ENCODE results near the gene PRDM2. TPM values are rescaled to one million over a fixed set of nuclear protein-coding genes. Genes with fewer than 3 reads are reported as not detected.
"Not testable (repeated sequence)": the region's sequence is repeated elsewhere in the genome, so short reads cannot be mapped to it uniquely, and the experiment has no call there.

The PRDM2 gene
- total and polyA plus RNA-seq, 4 donors, result 16.1 to 52.0 (median 28.5) TPM

- peak in 2 of 3 donors; percentile 36 to 67 for DNase-seq
- Histone ChIP-seq H3K4me3 (no peak overlapping the region), H3K4me1 (ENCODE audit: control insufficient read depth in 5 of 5, insufficient read depth in 5 of 5, low read length in 5 of 5) (peaks cover 0 to 13% (median 0%) of the 10 kb centered on the region in 5 donors), H3K27me3 (ENCODE audit: control insufficient read depth in 3 of 3, insufficient read depth in 3 of 3, low read length in 2 of 3) (no peaks in the 10 kb centered on the region), H3K9ac (ENCODE audit: insufficient read depth in 1 of 2, low read length in 2 of 2) (no peak overlapping the region), H3K27ac (ENCODE audit: low read depth in 1 of 2, low read length in 1 of 2) (no peak overlapping the region), H3K9me3 (ENCODE audit: control insufficient read depth in 4 of 4, insufficient read depth in 3 of 4, low read length in 3 of 4) (no peaks in the 10 kb centered on the region), H3K36me3 (ENCODE audit: control insufficient read depth in 4 of 4, insufficient read depth in 4 of 4, low read length in 4 of 4) (no peaks in the 10 kb centered on the region)
- ATAC-seq (ENCODE audit: insufficient read depth, low FRiP score), result no peak
- WGBS, 2 donors, result 81 to 90% methylated on average over 3 of the region's 3 CpGs
- no peak for TF ChIP-seq CTCF (IDR thresholded peaks at IDR 0.05; ENCODE audit: control extremely low read depth, extremely low read depth)
Observed at GRCh38 chr1:13707164-13707563, 7.2 kb downstream of the PRDM2 start.

- Histone ChIP-seq H3K27me3 (ENCODE audit: control insufficient read depth in 3 of 3, insufficient read depth in 3 of 3, low read length in 2 of 3) (no peaks in the 10 kb centered on the region), H3K27ac (ENCODE audit: low read depth in 1 of 2, low read length in 1 of 2) (no peak overlapping the region), H3K9me3 (ENCODE audit: control insufficient read depth in 4 of 4, insufficient read depth in 3 of 4, low read length in 3 of 4) (no peaks in the 10 kb centered on the region), H3K4me3 (no peak overlapping the region), H3K9ac (ENCODE audit: insufficient read depth in 1 of 2, low read length in 2 of 2) (no peak overlapping the region), H3K4me1 (ENCODE audit: control insufficient read depth in 5 of 5, insufficient read depth in 5 of 5, low read length in 5 of 5) (peaks cover 0 to 8% (median 0%) of the 10 kb centered on the region in 5 donors), H3K36me3 (ENCODE audit: control insufficient read depth in 4 of 4, insufficient read depth in 4 of 4, low read length in 4 of 4) (no peaks in the 10 kb centered on the region)
- 70 to 84% methylated on average over 10 of the region's 10 CpGs for WGBS, 2 donors
- no peak for DNase-seq
- ATAC-seq (ENCODE audit: insufficient read depth, low FRiP score), result no peak
- TF ChIP-seq CTCF (IDR thresholded peaks at IDR 0.05; ENCODE audit: control extremely low read depth, extremely low read depth), result no peak
Observed at GRCh38 chr1:13708380-13708982, 8.5 kb downstream of the PRDM2 start.

GRCh38 chr1:13710086-13710485 is 10.1 kb downstream of the PRDM2 start:
- Histone ChIP-seq H3K27me3 (ENCODE audit: control insufficient read depth in 3 of 3, insufficient read depth in 3 of 3, low read length in 2 of 3) (no peaks in the 10 kb centered on the region), H3K9ac (ENCODE audit: insufficient read depth in 1 of 2, low read length in 2 of 2) (no peak overlapping the region), H3K4me1 (ENCODE audit: control insufficient read depth in 5 of 5, insufficient read depth in 5 of 5, low read length in 5 of 5) (no peaks in the 10 kb centered on the region), H3K9me3 (ENCODE audit: control insufficient read depth in 4 of 4, insufficient read depth in 3 of 4, low read length in 3 of 4) (no peaks in the 10 kb centered on the region), H3K27ac (ENCODE audit: low read depth in 1 of 2, low read length in 1 of 2) (no peak overlapping the region), H3K4me3 (no peak overlapping the region), H3K36me3 (ENCODE audit: control insufficient read depth in 4 of 4, insufficient read depth in 4 of 4, low read length in 4 of 4) (no peaks in the 10 kb centered on the region)
- DNase-seq, result no peak
- no peak for ATAC-seq (ENCODE audit: insufficient read depth, low FRiP score)
- no peak for TF ChIP-seq CTCF (IDR thresholded peaks at IDR 0.05; ENCODE audit: control extremely low read depth, extremely low read depth)
- WGBS, 2 donors, result 74 to 93% methylated on average over 2 of the region's 2 CpGs

GRCh38 chr1:13714851-13715250 is 14.9 kb downstream of the PRDM2 start:
- ATAC-seq (ENCODE audit: insufficient read depth, low FRiP score) (no peak), DNase-seq (peak in 1 of 3 donors; percentile 10)
- Histone ChIP-seq H3K27ac (ENCODE audit: low read depth in 1 of 2, low read length in 1 of 2) (no peak overlapping the region), H3K9ac (ENCODE audit: insufficient read depth in 1 of 2, low read length in 2 of 2) (no peak overlapping the region), H3K4me1 (ENCODE audit: control insufficient read depth in 5 of 5, insufficient read depth in 5 of 5, low read length in 5 of 5) (no peaks in the 10 kb centered on the region), H3K27me3 (ENCODE audit: control insufficient read depth in 3 of 3, insufficient read depth in 3 of 3, low read length in 2 of 3) (no peaks in the 10 kb centered on the region), H3K36me3 (ENCODE audit: control insufficient read depth in 4 of 4, insufficient read depth in 4 of 4, low read length in 4 of 4) (peaks cover 0 to 2% (median 0%) of the 10 kb centered on the region in 4 donors), H3K9me3 (ENCODE audit: control insufficient read depth in 4 of 4, insufficient read depth in 3 of 4, low read length in 3 of 4) (no peaks in the 10 kb centered on the region), H3K4me3 (no peak overlapping the region)
- WGBS, 2 donors, result 75 to 80% methylated on average over 3 of the region's 3 CpGs
- no peak for TF ChIP-seq CTCF (IDR thresholded peaks at IDR 0.05; ENCODE audit: control extremely low read depth, extremely low read depth)

GRCh38 chr1:13715616-13716287 is 15.8 kb downstream of the PRDM2 start:
- 97 to 99% methylated on average over 8 to 9 of the region's 9 CpGs for WGBS, 2 donors
- DNase-seq; H3K4me1 ChIP-seq (ENCODE audit: control insufficient read depth in 5 of 5, insufficient read depth in 5 of 5, low read length in 5 of 5); H3K27me3 ChIP-seq (ENCODE audit: control insufficient read depth in 3 of 3, insufficient read depth in 3 of 3, low read length in 2 of 3); H3K9me3 ChIP-seq (ENCODE audit: control insufficient read depth in 4 of 4, insufficient read depth in 3 of 4, low read length in 3 of 4); H3K27ac ChIP-seq (ENCODE audit: low read depth in 1 of 2, low read length in 1 of 2); H3K9ac ChIP-seq (ENCODE audit: insufficient read depth in 1 of 2, low read length in 2 of 2); H3K36me3 ChIP-seq (ENCODE audit: control insufficient read depth in 4 of 4, insufficient read depth in 4 of 4, low read length in 4 of 4); ATAC-seq (ENCODE audit: insufficient read depth, low FRiP score); H3K4me3 ChIP-seq: not testable (repeated sequence)
